M059J (cell line): ENCODE data around the gene TMEM86A. TPM values are rescaled to one million over a fixed set of nuclear protein-coding genes. Genes with fewer than 3 reads are reported as not detected.
A peak's percentile ranks its signal among the peaks of the same experiment; 100 is the strongest.

Experiments used
- DNase-seq: peaks from one replicate; pipeline ENCODE4 v3.0.0-alpha.2; 2012; ENCODE audit warnings: low read depth
- total RNA-seq: library from RNA; depleted of rRNA; stranded (reverse); fragments of >200 nt; shearing (Covaris generic); gene quantifications from 2 replicates; pipeline ENCODE4 v1.2.3, GENCODE V29; 2014

Gene TMEM86A
- total RNA-seq, 1 experiment from 2014 or later: 1.1 TPM

- DNase-seq: peak; percentile 51
Observed at GRCh38 chr11:18700375-18700774, 1.8 kb downstream of the TMEM86A start.

- no peak for DNase-seq
Observed at GRCh38 chr11:18700872-18701271, 2.3 kb downstream of the TMEM86A start.

- DNase-seq: no peak
Observed at GRCh38 chr11:18701614-18702216, 3.1 kb downstream of the TMEM86A start.

- no peak for DNase-seq
Observed at GRCh38 chr11:18703001-18703763, 4.6 kb downstream of the TMEM86A start.

- DNase-seq: no peak
Observed at GRCh38 chr11:18704045-18704645, 5.6 kb downstream of the TMEM86A start.

- DNase-seq: no peak
Observed at GRCh38 chr11:18704698-18705097, 6.1 kb downstream of the TMEM86A start.

- DNase-seq: no peak
Observed at GRCh38 chr11:18705651-18706281, 7.2 kb downstream of the TMEM86A start.

- no peak for DNase-seq
Observed at GRCh38 chr11:18706330-18707243, 8.0 kb downstream of the TMEM86A start.

GRCh38 chr11:18707811-18708340 is 9.3 kb downstream of the TMEM86A start:
- DNase-seq: no peak

- no peak for DNase-seq
Observed at GRCh38 chr11:18709414-18709813, 10.8 kb downstream of the TMEM86A start.

- DNase-seq: no peak
Observed at GRCh38 chr11:18710545-18710944, 12.0 kb downstream of the TMEM86A start.

GRCh38 chr11:18713646-18714442 is 15.3 kb downstream of the TMEM86A start:
- no peak for DNase-seq

GRCh38 chr11:18714443-18714780 is 15.8 kb downstream of the TMEM86A start:
- no peak for DNase-seq

- DNase-seq: no peak
Observed at GRCh38 chr11:18715476-18715875, 16.9 kb downstream of the TMEM86A start.

- DNase-seq: peak; percentile 19
Observed at GRCh38 chr11:18720091-18720807, 21.7 kb downstream of the TMEM86A start.

- peak; percentile 78 for DNase-seq
Observed at GRCh38 chr11:18720808-18721560, 22.4 kb downstream of the TMEM86A start.

- DNase-seq: peak; percentile 56
Observed at GRCh38 chr11:18721561-18722292, 23.1 kb downstream of the TMEM86A start.

- no peak for DNase-seq
Observed at GRCh38 chr11:18722293-18722637, 23.7 kb downstream of the TMEM86A start.
